ENCODE data around the gene SFT2D3. TPM values are rescaled to one million over a fixed set of nuclear protein-coding genes. Genes with fewer than 3 reads are reported as not detected.

Gene SFT2D3
- total RNA-seq, 1 experiment from 2014 or later: 12.2 TPM

DNA sequence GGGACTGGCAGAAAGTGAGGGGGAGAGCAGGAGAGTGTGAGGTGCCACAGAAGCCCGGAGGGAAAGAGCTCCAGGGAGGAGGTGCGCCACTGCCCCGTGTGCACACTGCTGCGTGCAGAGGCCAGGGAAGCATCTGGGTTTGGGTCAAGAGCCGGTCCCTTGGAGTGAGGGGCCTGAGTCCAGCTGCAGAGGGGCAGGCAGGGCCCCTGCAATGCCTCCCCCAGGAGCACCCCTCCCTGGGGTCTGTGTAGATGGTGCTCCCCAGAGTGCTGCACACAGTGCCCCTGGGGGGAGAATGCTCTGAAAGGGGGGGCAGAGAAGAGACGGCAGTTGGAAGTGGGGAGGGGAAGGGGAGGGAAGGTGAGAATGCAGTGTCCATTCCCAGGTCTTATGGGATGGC lies 22.3 kb upstream of the SFT2D3 start:
- Mint-ChIP-seq H3K9me3 (ENCODE audit: unreplicated experiment) (no peaks in the 10 kb centered on the region), H3K27me3 (ENCODE audit: insufficient read depth, unreplicated experiment) (peaks cover 11% of the 10 kb centered on the region), H3K4me1 (ENCODE audit: low read depth, unreplicated experiment) (no peaks in the 10 kb centered on the region), H3K36me3 (ENCODE audit: insufficient read depth, unreplicated experiment) (no peaks in the 10 kb centered on the region), H3K4me3 (ENCODE audit: unreplicated experiment) (no peak overlapping the region), H3K27ac (ENCODE audit: unreplicated experiment) (no peak overlapping the region)
- ChIA-PET CTCF (no interaction called here), POLR2A (no interaction called here)
- Histone ChIP-seq H3K4me3 (ENCODE audit: low read depth, low read length) (no peak overlapping the region), H3K9me3 (no peaks in the 10 kb centered on the region), H3K36me3 (ENCODE audit: control insufficient read depth, insufficient read depth, low read length) (no peaks in the 10 kb centered on the region), H3K27me3 (replicated peaks; ENCODE audit: control insufficient read depth, insufficient read depth, low read length) (peaks cover 1% of the 10 kb centered on the region; the same call in 1 of the 2 replicates), H3K4me1 (peaks cover 6% of the 10 kb centered on the region; the same call in 1 of the 2 replicates)
- intact Hi-C loops (cut with micrococcal nuclease; ENCODE audit: unreplicated experiment): no loop called here
- DNase-seq: no peak
- no TSS peak for BruUV-seq (replicated peaks)
- TF ChIP-seq CTCF (IDR thresholded peaks at IDR 0.05; ENCODE audit: insufficient read depth in 1 of 2, low read depth in 1 of 2, low read length in 1 of 2, severe bottlenecking in 1 of 2, unreplicated experiment in 1 of 2): no peak

DNA sequence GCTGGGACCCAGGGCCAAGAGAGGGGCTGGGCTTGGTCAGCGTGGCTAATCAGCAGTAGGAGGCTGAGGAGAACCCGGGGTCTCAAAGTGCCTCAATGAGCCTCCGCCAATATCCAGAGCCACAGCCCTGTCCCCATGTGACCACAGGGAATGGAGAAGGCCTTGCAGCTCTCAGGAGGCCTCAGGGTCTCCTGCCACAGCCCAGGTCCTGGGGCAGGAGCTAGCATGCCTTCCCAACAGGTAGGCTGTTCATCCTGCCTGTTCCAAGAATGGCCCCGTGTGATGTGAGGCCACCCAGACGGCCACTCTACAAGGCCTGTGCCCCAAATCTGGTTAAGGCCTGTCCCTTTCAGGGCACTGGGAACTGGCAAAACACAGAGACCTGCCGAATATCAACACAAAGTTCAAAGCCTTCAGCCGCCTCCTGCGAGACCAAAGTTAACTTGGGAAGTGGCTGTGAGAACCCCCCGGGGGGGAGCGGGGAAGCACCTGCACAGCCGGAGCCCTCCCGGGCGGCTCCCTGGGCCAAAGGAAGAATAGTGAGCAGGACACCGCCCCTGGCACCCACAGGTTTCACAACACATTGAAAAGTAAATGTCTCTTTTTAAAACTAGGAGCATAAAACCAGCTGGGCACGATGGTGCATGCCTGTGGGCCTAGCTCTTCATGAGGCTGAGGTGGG lies 21.5 kb upstream of the SFT2D3 start:
- Mint-ChIP-seq H3K27me3 (ENCODE audit: insufficient read depth, unreplicated experiment) (peaks cover 11% of the 10 kb centered on the region), H3K27ac (ENCODE audit: unreplicated experiment) (no peak overlapping the region), H3K36me3 (ENCODE audit: insufficient read depth, unreplicated experiment) (no peaks in the 10 kb centered on the region), H3K4me3 (ENCODE audit: unreplicated experiment) (no peak overlapping the region), H3K4me1 (ENCODE audit: low read depth, unreplicated experiment) (no peaks in the 10 kb centered on the region), H3K9me3 (ENCODE audit: unreplicated experiment) (no peaks in the 10 kb centered on the region)
- Histone ChIP-seq H3K4me1 (no peaks in the 10 kb centered on the region), H3K36me3 (ENCODE audit: control insufficient read depth, insufficient read depth, low read length) (no peaks in the 10 kb centered on the region), H3K4me3 (ENCODE audit: low read depth, low read length) (no peak overlapping the region), H3K9me3 (no peaks in the 10 kb centered on the region), H3K27me3 (replicated peaks; ENCODE audit: control insufficient read depth, insufficient read depth, low read length) (0 out of 2 replicates have a peak, but pooled peaks cover 1% of the 10 kb centered on the region)
- ChIA-PET CTCF (no interaction called here), POLR2A (interaction anchor here (0.6 kb wide), 1 partner anchor 16 kb away, joined by 3 read pairs; no protein-coding TSS in a partner anchor)
- intact Hi-C loops (cut with micrococcal nuclease; ENCODE audit: unreplicated experiment): no loop called here
- no TSS peak for BruUV-seq (replicated peaks)
- no peak for TF ChIP-seq CTCF (IDR thresholded peaks at IDR 0.05; ENCODE audit: insufficient read depth in 1 of 2, low read depth in 1 of 2, low read length in 1 of 2, severe bottlenecking in 1 of 2, unreplicated experiment in 1 of 2)
- DNase-seq: no peak

GRCh38 chr2:127680706-127681287 lies 20.5 kb upstream of the SFT2D3 start:
- TF ChIP-seq CTCF (IDR thresholded peaks at IDR 0.05; ENCODE audit: insufficient read depth in 1 of 2, low read depth in 1 of 2, low read length in 1 of 2, severe bottlenecking in 1 of 2, unreplicated experiment in 1 of 2): no peak
- DNase-seq: no peak
- H3K27ac Mint-ChIP-seq (ENCODE audit: unreplicated experiment): no peak overlapping the region
- no peaks in the 10 kb centered on the region for H3K4me1 Mint-ChIP-seq (ENCODE audit: low read depth, unreplicated experiment)
- intact Hi-C loops (cut with micrococcal nuclease; ENCODE audit: unreplicated experiment): no loop called here
- H3K36me3 Mint-ChIP-seq (ENCODE audit: insufficient read depth, unreplicated experiment): no peaks in the 10 kb centered on the region
- H3K4me1 ChIP-seq: no peaks in the 10 kb centered on the region
- CTCF ChIA-PET: interaction anchor here (0.6 kb wide), 1 partner anchor 90 kb away, joined by 4 read pairs; no protein-coding TSS in a partner anchor
- H3K9me3 ChIP-seq: no peaks in the 10 kb centered on the region
- 0 out of 2 replicates have a peak, but pooled peaks cover 1% of the 10 kb centered on the region for H3K27me3 ChIP-seq (replicated peaks; ENCODE audit: control insufficient read depth, insufficient read depth, low read length)
- no TSS peak for BruUV-seq (replicated peaks)
- H3K4me3 Mint-ChIP-seq (ENCODE audit: unreplicated experiment): no peak overlapping the region
- no peak overlapping the region for H3K4me3 ChIP-seq (ENCODE audit: low read depth, low read length)
- POLR2A ChIA-PET: interaction anchor here (0.6 kb wide), 1 partner anchor 17 kb away, joined by 3 read pairs; no protein-coding TSS in a partner anchor
- peaks cover 11% of the 10 kb centered on the region for H3K27me3 Mint-ChIP-seq (ENCODE audit: insufficient read depth, unreplicated experiment)
- no peaks in the 10 kb centered on the region for H3K36me3 ChIP-seq (ENCODE audit: control insufficient read depth, insufficient read depth, low read length)
- H3K9me3 Mint-ChIP-seq (ENCODE audit: unreplicated experiment): no peaks in the 10 kb centered on the region

All from Caco-2 (cell line).